ENCODE data around the gene NBAS. TPM values are rescaled to one million over a fixed set of nuclear protein-coding genes. Genes with fewer than 3 reads are reported as not detected.
"Not testable (repeated sequence)": the region's sequence is repeated elsewhere in the genome, so short reads cannot be mapped to it uniquely, and the experiment has no call there.

NBAS gene
- total and polyA plus RNA-seq, 2 of the 13 experiments (the other 11 are each of a cell fraction or from before 2014, with no cell fraction given), result 33.6 to 58.7 TPM

DNA sequence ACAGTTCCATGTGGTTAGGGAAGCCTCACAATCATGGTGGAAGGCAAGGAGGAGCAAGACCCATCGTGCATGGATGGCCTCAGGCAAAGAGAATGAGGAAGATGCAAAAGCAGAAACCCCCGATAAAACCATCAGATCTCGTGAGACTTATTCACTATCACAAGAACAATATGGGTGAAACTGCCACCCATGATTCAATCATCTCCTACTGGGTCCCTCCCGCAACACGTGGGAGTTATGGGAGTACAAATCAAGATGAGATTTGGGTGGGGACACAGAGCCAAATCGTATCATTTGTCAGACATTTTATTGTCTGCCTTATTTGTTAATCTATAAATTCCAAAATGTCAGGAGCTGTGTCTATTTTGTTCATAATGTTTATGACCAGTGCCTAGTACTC lies 17.6 kb downstream of the NBAS start (continued):
- TF ChIP-seq, protein P1, sequence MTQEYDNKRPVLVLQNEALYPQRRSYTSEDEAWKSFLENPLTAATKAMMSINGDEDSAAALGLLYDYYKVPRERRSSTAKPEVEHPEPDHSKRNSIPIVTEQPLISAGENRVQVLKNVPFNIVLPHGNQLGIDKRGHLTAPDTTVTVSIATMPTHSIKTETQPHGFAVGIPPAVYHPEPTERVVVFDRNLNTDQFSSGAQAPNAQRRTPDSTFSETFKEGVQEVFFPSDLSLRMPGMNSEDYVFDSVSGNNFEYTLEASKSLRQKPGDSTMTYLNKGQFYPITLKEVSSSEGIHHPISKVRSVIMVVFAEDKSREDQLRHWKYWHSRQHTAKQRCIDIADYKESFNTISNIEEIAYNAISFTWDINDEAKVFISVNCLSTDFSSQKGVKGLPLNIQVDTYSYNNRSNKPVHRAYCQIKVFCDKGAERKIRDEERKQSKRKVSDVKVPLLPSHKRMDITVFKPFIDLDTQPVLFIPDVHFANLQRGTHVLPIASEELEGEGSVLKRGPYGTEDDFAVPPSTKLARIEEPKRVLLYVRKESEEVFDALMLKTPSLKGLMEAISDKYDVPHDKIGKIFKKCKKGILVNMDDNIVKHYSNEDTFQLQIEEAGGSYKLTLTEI (CRISPR knock-in tag; conservative IDR thresholded peaks at IDR 0.05), result no peak
- TF ChIP-seq RAD51 (IDR thresholded peaks at IDR 0.05; ENCODE audit: borderline replicate concordance) (no peak), ZNF572 (CRISPR knock-in tag; IDR thresholded peaks at IDR 0.05) (no peak), ARNT2 (CRISPR knock-in tag; IDR thresholded peaks at IDR 0.05; ENCODE audit: low read depth) (no peak)

DNA sequence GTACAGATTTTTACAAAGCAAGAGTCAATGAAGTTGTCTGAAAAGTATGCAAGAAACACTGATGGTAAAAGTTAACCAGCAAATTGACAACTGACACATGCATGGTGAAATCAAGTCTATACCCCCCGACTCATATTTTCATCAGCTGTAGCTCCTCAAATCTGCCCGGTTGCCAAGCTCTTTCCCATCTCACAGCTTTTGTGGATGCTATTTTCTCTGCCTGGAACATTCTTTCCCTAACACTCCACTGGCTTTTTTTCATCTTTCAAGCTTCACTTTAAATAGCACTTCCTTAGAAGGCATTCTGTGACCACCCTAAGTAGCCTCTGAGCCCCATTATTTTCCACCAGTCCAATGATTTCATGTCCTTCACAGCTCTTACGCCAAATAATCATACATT lies 18.1 kb downstream of the NBAS start:
- Histone ChIP-seq H2AFZ (ENCODE audit: low read length) (no peak overlapping the region), H4K20me1 (ENCODE audit: insufficient read depth, low read length) (no peaks in the 10 kb centered on the region), H3K36me3 (replicated peaks in 1 of 2; ENCODE audit: control insufficient read depth in 1 of 2, insufficient read depth in 2 of 2, low read length in 2 of 2) (peaks cover 3 to 10% of the 10 kb centered on the region in 2 experiments; a peak in 2 of 5 replicates), H3K4me2 (ENCODE audit: low read depth, low read length) (no peak overlapping the region), H3K27me3 (ENCODE audit: control insufficient read depth in 1 of 2, insufficient read depth in 2 of 2, low read length in 2 of 2) (no peaks in the 10 kb centered on the region), H3K9ac (ENCODE audit: insufficient read depth, low read depth, low read length) (no peak overlapping the region), H3K4me1 (ENCODE audit: insufficient read depth, low read length) (no peaks in the 10 kb centered on the region), H3K4me3 (replicated peaks in 1 of 3; ENCODE audit: insufficient read depth in 1 of 3, low read depth in 2 of 3, low read length in 3 of 3) (no peak overlapping the region), H3K27ac (ENCODE audit: extremely low read length, insufficient read depth, low read length) (no peak overlapping the region), H3K9me3 (ENCODE audit: low read length) (no peaks in the 10 kb centered on the region), H3K79me2 (ENCODE audit: insufficient read depth, low read length) (no peaks in the 10 kb centered on the region)
- no TSS peak for BruUV-seq (replicated peaks)
- POLR2A ChIA-PET, result no interaction called here
- ATAC-seq (no peak), DNase-seq (ENCODE audit: low spot score) (no peak), FAIRE-seq (no peak)
- in situ Hi-C loops (cut with HindIII; ENCODE audit: extremely low pct_ligation_motif_present, low pct_unique_long_range_greater_than_20kb) (no loop called here), intact Hi-C loops (cut with micrococcal nuclease; ENCODE audit: unreplicated experiment) (no loop called here)
- TF ChIP-seq, protein P2, sequence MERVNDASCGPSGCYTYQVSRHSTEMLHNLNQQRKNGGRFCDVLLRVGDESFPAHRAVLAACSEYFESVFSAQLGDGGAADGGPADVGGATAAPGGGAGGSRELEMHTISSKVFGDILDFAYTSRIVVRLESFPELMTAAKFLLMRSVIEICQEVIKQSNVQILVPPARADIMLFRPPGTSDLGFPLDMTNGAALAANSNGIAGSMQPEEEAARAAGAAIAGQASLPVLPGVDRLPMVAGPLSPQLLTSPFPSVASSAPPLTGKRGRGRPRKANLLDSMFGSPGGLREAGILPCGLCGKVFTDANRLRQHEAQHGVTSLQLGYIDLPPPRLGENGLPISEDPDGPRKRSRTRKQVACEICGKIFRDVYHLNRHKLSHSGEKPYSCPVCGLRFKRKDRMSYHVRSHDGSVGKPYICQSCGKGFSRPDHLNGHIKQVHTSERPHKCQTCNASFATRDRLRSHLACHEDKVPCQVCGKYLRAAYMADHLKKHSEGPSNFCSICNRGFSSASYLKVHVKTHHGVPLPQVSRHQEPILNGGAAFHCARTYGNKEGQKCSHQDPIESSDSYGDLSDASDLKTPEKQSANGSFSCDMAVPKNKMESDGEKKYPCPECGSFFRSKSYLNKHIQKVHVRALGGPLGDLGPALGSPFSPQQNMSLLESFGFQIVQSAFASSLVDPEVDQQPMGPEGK (CRISPR knock-in tag; IDR thresholded peaks at IDR 0.05), result no peak
- no peak for TF ChIP-seq BCL6 (CRISPR knock-in tag; IDR thresholded peaks at IDR 0.05)
- TF ChIP-seq ZFP41 (CRISPR knock-in tag; IDR thresholded peaks at IDR 0.05; ENCODE audit: borderline replicate concordance), result no peak
- TF ChIP-seq ZFP1 (CRISPR knock-in tag; IDR thresholded peaks at IDR 0.05), result no peak
- TF ChIP-seq, protein P3, sequence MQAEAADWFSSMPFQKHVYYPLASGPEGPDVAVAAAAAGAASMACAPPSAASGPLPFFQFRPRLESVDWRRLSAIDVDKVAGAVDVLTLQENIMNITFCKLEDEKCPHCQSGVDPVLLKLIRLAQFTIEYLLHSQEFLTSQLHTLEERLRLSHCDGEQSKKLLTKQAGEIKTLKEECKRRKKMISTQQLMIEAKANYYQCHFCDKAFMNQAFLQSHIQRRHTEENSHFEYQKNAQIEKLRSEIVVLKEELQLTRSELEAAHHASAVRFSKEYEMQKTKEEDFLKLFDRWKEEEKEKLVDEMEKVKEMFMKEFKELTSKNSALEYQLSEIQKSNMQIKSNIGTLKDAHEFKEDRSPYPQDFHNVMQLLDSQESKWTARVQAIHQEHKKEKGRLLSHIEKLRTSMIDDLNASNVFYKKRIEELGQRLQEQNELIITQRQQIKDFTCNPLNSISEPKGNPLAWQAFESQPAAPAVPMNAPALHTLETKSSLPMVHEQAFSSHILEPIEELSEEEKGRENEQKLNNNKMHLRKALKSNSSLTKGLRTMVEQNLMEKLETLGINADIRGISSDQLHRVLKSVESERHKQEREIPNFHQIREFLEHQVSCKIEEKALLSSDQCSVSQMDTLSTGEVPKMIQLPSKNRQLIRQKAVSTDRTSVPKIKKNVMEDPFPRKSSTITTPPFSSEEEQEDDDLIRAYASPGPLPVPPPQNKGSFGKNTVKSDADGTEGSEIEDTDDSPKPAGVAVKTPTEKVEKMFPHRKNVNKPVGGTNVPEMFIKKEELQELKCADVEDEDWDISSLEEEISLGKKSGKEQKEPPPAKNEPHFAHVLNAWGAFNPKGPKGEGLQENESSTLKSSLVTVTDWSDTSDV (CRISPR knock-in tag; IDR thresholded peaks at IDR 0.05), result no peak
- TF ChIP-seq NR1H2 (CRISPR knock-in tag; IDR thresholded peaks at IDR 0.05; ENCODE audit: borderline replicate concordance, low read depth), result no peak
- TF ChIP-seq NR2F1 (CRISPR knock-in tag; IDR thresholded peaks at IDR 0.05), result no peak
- CTCF ChIA-PET (ENCODE audit: low intra/inter-chr PET ratio, low total read pairs), result no interaction called here
- WGBS (ENCODE audit: low lambda C conversion rate), result 98% methylated on average over 3 of the region's 3 CpGs

DNA sequence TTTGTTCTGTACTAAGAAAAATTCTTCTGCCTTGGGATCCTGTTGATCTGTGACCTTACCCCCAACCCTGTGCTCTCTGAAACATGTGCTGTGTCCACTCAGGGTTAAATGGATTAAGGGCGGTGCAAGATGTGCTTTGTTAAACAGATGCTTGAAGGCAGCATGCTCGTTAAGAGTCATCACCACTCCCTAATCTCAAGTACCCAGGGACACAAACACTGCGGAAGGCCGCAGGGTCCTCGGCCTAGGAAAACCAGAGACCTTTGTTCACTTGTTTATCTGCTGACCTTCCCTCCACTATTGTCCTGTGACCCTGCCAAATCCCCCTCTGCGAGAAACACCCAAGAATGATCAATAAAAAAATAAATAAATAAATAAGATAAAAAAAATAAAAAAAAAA lies 18.9 kb downstream of the NBAS start:
- in situ Hi-C loops (cut with HindIII; ENCODE audit: extremely low pct_ligation_motif_present, low pct_unique_long_range_greater_than_20kb); H3K4me2 ChIP-seq (ENCODE audit: low read depth, low read length); CTCF ChIA-PET (ENCODE audit: low intra/inter-chr PET ratio, low total read pairs); H4K20me1 ChIP-seq (ENCODE audit: insufficient read depth, low read length); H3K79me2 ChIP-seq (ENCODE audit: insufficient read depth, low read length); H3K4me1 ChIP-seq (ENCODE audit: insufficient read depth, low read length); H3K9me3 ChIP-seq (ENCODE audit: low read length); BruUV-seq (replicated peaks); H2AFZ ChIP-seq (ENCODE audit: low read length); H3K27ac ChIP-seq (ENCODE audit: extremely low read length, insufficient read depth, low read length); POLR2A ChIA-PET; intact Hi-C loops (cut with micrococcal nuclease; ENCODE audit: unreplicated experiment); ATAC-seq; DNase-seq (ENCODE audit: low spot score); H3K27me3 ChIP-seq (ENCODE audit: control insufficient read depth in 1 of 2, insufficient read depth in 2 of 2, low read length in 2 of 2); H3K9ac ChIP-seq (ENCODE audit: insufficient read depth, low read depth, low read length); H3K36me3 ChIP-seq (replicated peaks in 1 of 2; ENCODE audit: control insufficient read depth in 1 of 2, insufficient read depth in 2 of 2, low read length in 2 of 2); H3K4me3 ChIP-seq (replicated peaks in 1 of 3; ENCODE audit: insufficient read depth in 1 of 3, low read depth in 2 of 3, low read length in 3 of 3); FAIRE-seq: not testable (repeated sequence)
- 82% methylated on average over 2 of the region's 6 CpGs for WGBS (ENCODE audit: low lambda C conversion rate)

Data from HepG2 (cell line).